ENCODE measurements around the gene CACNA1A.
"Not testable (repeated sequence)": the region's sequence is repeated elsewhere in the genome, so short reads cannot be mapped to it uniquely, and the experiment has no call there.

Gene CACNA1A

GRCh38 chr19:13267889-13268288 lies 238.4 kb downstream of the CACNA1A start:
- DNase-seq: no peak

- no peak for DNase-seq
Measured at GRCh38 chr19:13267131-13267530, 239.1 kb downstream of the CACNA1A start.

GRCh38 chr19:13262450-13262849 lies 243.8 kb downstream of the CACNA1A start:
- no peak for DNase-seq

GRCh38 chr19:13260883-13261653 lies 245.2 kb downstream of the CACNA1A start:
- DNase-seq: peak; percentile 66

GRCh38 chr19:13256918-13257317 lies 249.4 kb downstream of the CACNA1A start:
- DNase-seq: no peak

- DNase-seq: not testable (repeated sequence)
Measured at GRCh38 chr19:13256398-13256797, 249.9 kb downstream of the CACNA1A start.

- DNase-seq: no peak
Measured at GRCh38 chr19:13255719-13256059, 250.6 kb downstream of the CACNA1A start.

- no peak for DNase-seq
Measured at GRCh38 chr19:13255041-13255718, 251.1 kb downstream of the CACNA1A start.

- DNase-seq: no peak
Measured at GRCh38 chr19:13252569-13253335, 253.5 kb downstream of the CACNA1A start.

- DNase-seq: no peak
Measured at GRCh38 chr19:13244920-13245319, 261.4 kb downstream of the CACNA1A start.

- no peak for DNase-seq
Measured at GRCh38 chr19:13241231-13242104, 264.8 kb downstream of the CACNA1A start.

- no peak for DNase-seq
Measured at GRCh38 chr19:13240312-13241022, 265.8 kb downstream of the CACNA1A start.

GRCh38 chr19:13238891-13239534 lies 267.3 kb downstream of the CACNA1A start:
- no peak for DNase-seq

GRCh38 chr19:13234518-13234917 lies 271.8 kb downstream of the CACNA1A start:
- no peak for DNase-seq

- no peak for DNase-seq
Measured at GRCh38 chr19:13231663-13232062, 274.6 kb downstream of the CACNA1A start.

GRCh38 chr19:13229246-13229645 lies 277.0 kb downstream of the CACNA1A start:
- DNase-seq: no peak

GRCh38 chr19:13228561-13228960 lies 277.7 kb downstream of the CACNA1A start:
- no peak for DNase-seq

GRCh38 chr19:13226983-13227382 lies 279.3 kb downstream of the CACNA1A start:
- no peak for DNase-seq

GRCh38 chr19:13225973-13226865 lies 280.1 kb downstream of the CACNA1A start:
- DNase-seq: no peak

- DNase-seq: no peak
Measured at GRCh38 chr19:13225085-13225484, 281.2 kb downstream of the CACNA1A start.
